CD4-positive, alpha-beta memory T cell (primary cell): ENCODE measurements around the gene KCMF1. TPM values are rescaled to one million over a fixed set of nuclear protein-coding genes. Genes with fewer than 3 reads are reported as not detected.

Source experiments
- CTCF ChIA-PET: fragments of 350-600 bp; sonication (Branson Sonifier 250); formaldehyde crosslinking; loops from one replicate; lab custom pipeline; 2021; ENCODE audit warnings: inconsistent platforms; ENCODE audit not compliant: partially characterized antibody; lab: Charles Lee
- POLR2A ChIA-PET: fragments of 350-600 bp; sonication (Branson Sonifier 250); formaldehyde crosslinking; loops from one replicate; lab custom pipeline; 2021; ENCODE audit not compliant: partially characterized antibody; lab: Charles Lee
- DNase-seq, 5 donors: peaks; one replicate each; pipeline versions ENCODE4 v3.0.0 to v3.0.0-alpha.2; 2020 to 2022; ENCODE audit warnings: mixed read lengths in 1 of 5
- H3K27ac ChIP-seq: one replicate; pipeline ENCODE4 v1.7.0; 2013; ENCODE audit warnings: low read depth, low read length
- H3K27me3 ChIP-seq: 2 replicates; pipeline ENCODE4 v1.7.0; 2013; ENCODE audit warnings: mild to moderate bottlenecking, low read length, moderate library complexity; ENCODE audit not compliant: insufficient read depth
- H3K36me3 ChIP-seq: 2 replicates; pipeline ENCODE4 v1.7.0; 2013; ENCODE audit warnings: mild to moderate bottlenecking, low read length, moderate library complexity; ENCODE audit not compliant: insufficient read depth
- H3K4me1 ChIP-seq: 2 replicates; pipeline ENCODE4 v1.7.0; 2013; ENCODE audit warnings: mild to moderate bottlenecking, low read length, moderate library complexity; ENCODE audit not compliant: insufficient read depth
- H3K4me3 ChIP-seq, 2 donors: one replicate each; pipeline ENCODE4 v1.7.0; 2013; ENCODE audit warnings: low read length in 2 of 2, mild to moderate bottlenecking in 1 of 2
- H3K9me3 ChIP-seq, 2 donors: one replicate each; pipeline ENCODE4 v1.7.0; 2013; ENCODE audit warnings: low read length in 2 of 2, control low read depth in 1 of 2; ENCODE audit not compliant: control insufficient read depth in 1 of 2
- H3K27ac Mint-ChIP-seq, 7 donors: one replicate each; pipeline ENCODE4 v1.8.0; 2020 to 2021; ENCODE audit warnings: mixed read lengths in 7 of 7, mild to moderate bottlenecking in 6 of 7, inconsistent platforms in 3 of 7, moderate library complexity in 3 of 7
- H3K27me3 Mint-ChIP-seq, 2 donors: one replicate each; pipeline ENCODE4 v1.8.0; 2020 to 2021; ENCODE audit warnings: mixed read lengths in 2 of 2
- H3K36me3 Mint-ChIP-seq, 2 donors: one replicate each; pipeline ENCODE4 v1.8.0; 2020 to 2021; ENCODE audit warnings: mixed read lengths in 2 of 2, inconsistent platforms in 1 of 2, mild to moderate bottlenecking in 1 of 2
- H3K4me1 Mint-ChIP-seq, 4 donors: one replicate each; pipeline ENCODE4 v1.8.0; 2020 to 2021; ENCODE audit warnings: mixed read lengths in 4 of 4, mild to moderate bottlenecking in 1 of 4
- H3K4me3 Mint-ChIP-seq, 8 donors: one replicate each; pipeline ENCODE4 v1.8.0; 2020 to 2021; ENCODE audit warnings: mixed read lengths in 8 of 8, mild to moderate bottlenecking in 7 of 8, moderate library complexity in 6 of 8, inconsistent platforms in 3 of 8
- H3K9me3 Mint-ChIP-seq, 8 donors: one replicate each; pipeline ENCODE4 v1.8.0; 2020 to 2021; ENCODE audit warnings: mixed read lengths in 8 of 8, mild to moderate bottlenecking in 5 of 8, inconsistent platforms in 3 of 8, moderate library complexity in 1 of 8
- intact Hi-C: fragments of 100-400 bp; cut with micrococcal nuclease; formaldehyde crosslinking; loops from one replicate; pipeline ENCODE4 v1.15.1; 2023
- polyA plus RNA-seq, 2 donors: library from polyadenylated mRNA; unstranded; fragments of 300-500 nt; fragmentation: Illumina TruSeq; gene quantifications; one replicate each; pipeline ENCODE4 v1.2.3, GENCODE V29; 2021
- total RNA-seq, 2 experiments: library from RNA; stranded (reverse); gene quantifications; one replicate each; pipeline ENCODE4 v1.2.3, GENCODE V29; 2021

Gene KCMF1
- total and polyA plus RNA-seq, 4 experiments from 2014 or later = 25.8 to 62.7 (median 47.2) TPM

- H3K4me3 ChIP-seq = no peak overlapping the region
- ChIA-PET POLR2A (no interaction called here), CTCF (no interaction called here)
- no peaks in the 10 kb centered on the region for H3K36me3 ChIP-seq
- no peak for DNase-seq
- Mint-ChIP-seq H3K27me3 (peaks cover 14 to 16% of the 10 kb centered on the region in 2 donors), H3K4me3 (no peak overlapping the region), H3K27ac (no peak overlapping the region), H3K4me1 (no peaks in the 10 kb centered on the region), H3K9me3 (no peaks in the 10 kb centered on the region), H3K36me3 (no peaks in the 10 kb centered on the region)
- H3K9me3 ChIP-seq = no peaks in the 10 kb centered on the region
- intact Hi-C loops = no loop called here
- no peaks in the 10 kb centered on the region for H3K27me3 ChIP-seq
- H3K27ac ChIP-seq = no peak overlapping the region
- no peaks in the 10 kb centered on the region for H3K4me1 ChIP-seq
Measured at GRCh38 chr2:85096616-85097015, 125.7 kb downstream of the KCMF1 start.

- intact Hi-C loops = no loop called here
- Mint-ChIP-seq H3K27ac (no peak overlapping the region), H3K4me3 (no peak overlapping the region), H3K9me3 (peaks cover 0 to 4% (median 0%) of the 10 kb centered on the region in 8 donors), H3K4me1 (no peaks in the 10 kb centered on the region), H3K36me3 (no peaks in the 10 kb centered on the region), H3K27me3 (peaks cover 1 to 3% of the 10 kb centered on the region in 2 donors)
- Histone ChIP-seq H3K27me3 (no peaks in the 10 kb centered on the region), H3K4me3 (no peak overlapping the region), H3K27ac (no peak overlapping the region), H3K36me3 (no peaks in the 10 kb centered on the region), H3K4me1 (no peaks in the 10 kb centered on the region), H3K9me3 (no peaks in the 10 kb centered on the region)
- CTCF ChIA-PET = no interaction called here
- POLR2A ChIA-PET = no interaction called here
- DNase-seq = no peak
Measured at GRCh38 chr2:85104228-85104627, 133.3 kb downstream of the KCMF1 start.

- H3K36me3 Mint-ChIP-seq = no peaks in the 10 kb centered on the region
- H3K27ac Mint-ChIP-seq = no peak overlapping the region
- Histone ChIP-seq H3K27me3 (no peaks in the 10 kb centered on the region), H3K36me3 (no peaks in the 10 kb centered on the region), H3K4me3 (no peak overlapping the region), H3K27ac (no peak overlapping the region), H3K9me3 (no peaks in the 10 kb centered on the region), H3K4me1 (no peaks in the 10 kb centered on the region)
- POLR2A ChIA-PET = no interaction called here
- no peak overlapping the region for H3K4me3 Mint-ChIP-seq
- intact Hi-C loops = no loop called here
- no peaks in the 10 kb centered on the region for H3K4me1 Mint-ChIP-seq
- peaks cover 0 to 4% (median 0%) of the 10 kb centered on the region in 8 donors for H3K9me3 Mint-ChIP-seq
- peaks cover 0 to 9% of the 10 kb centered on the region in 2 donors for H3K27me3 Mint-ChIP-seq
- DNase-seq = no peak
- CTCF ChIA-PET = no interaction called here
Measured at GRCh38 chr2:85106489-85107180, 135.7 kb downstream of the KCMF1 start.

Other genes starting within 250 kb of the KCMF1 start
- gene TRABD2A, start 90.1 kb upstream of the KCMF1 start, total RNA-seq = 10 to 100 TPM; 83.3 to 90.7 TPM
- 10 to 100 TPM; 67.1 to 81.2 TPM for gene TRABD2A, start 90.1 kb upstream of the KCMF1 start, polyA plus RNA-seq
- gene TMSB10, start 65.5 kb upstream of the KCMF1 start, total RNA-seq = 1,000 to 10,000 TPM; 1,218 to 1,245 TPM
- gene TMSB10, start 65.5 kb upstream of the KCMF1 start, polyA plus RNA-seq = 1,000 to 10,000 TPM; 5,559 to 6,561 TPM
- gene TCF7L1, start 162.2 kb downstream of the KCMF1 start, total RNA-seq = not detected
- under 1 TPM in 1 of 2 donors, not detected in 1; 0.06 TPM for gene TCF7L1, start 162.2 kb downstream of the KCMF1 start, polyA plus RNA-seq